GM12878 (cell line): ENCODE measurements around the gene METRNL. TPM values are rescaled to one million over a fixed set of nuclear protein-coding genes. Genes with fewer than 3 reads are reported as not detected.

Source experiments
- ATAC-seq: fragments of 200-7000 bp; cut with Tn5 transposase; 3 replicates; pipeline ENCODE4 v1.9.1; 2020; ENCODE audit warnings: mild to moderate bottlenecking, moderate library complexity
- BruUV-seq: library from RNA; stranded (reverse); fragments of 400-500 nt; replicated peaks from 2 replicates; lab custom pipeline; 2021; lab: Mats Ljungman, UMichigan
- CTCF ChIA-PET: fragments of 300-600 bp; sonication (Branson Sonifier 250); formaldehyde crosslinking; extraction: SDS; loops from one replicate; lab custom pipeline; 2021; ENCODE audit warnings: inconsistent platforms; lab: Yijun Ruan, JAX
- POLR2A ChIA-PET: fragments of 350-600 bp; formaldehyde crosslinking; extraction: SDS; loops from one replicate; lab custom pipeline; 2021; ENCODE audit warnings: inconsistent platforms; lab: Charles Lee
- RAD21 ChIA-PET: fragments of 300-600 bp; sonication (Branson Sonifier 250); formaldehyde crosslinking; loops from one replicate; lab custom pipeline; 2023; ENCODE audit warnings: antibody characterized with exemption; ENCODE audit not compliant: unreplicated experiment; lab: Charles Lee
- SMC1A ChIA-PET: fragments of 300-600 bp; sonication (Branson Sonifier 250); formaldehyde crosslinking; loops from one replicate; lab custom pipeline; 2023; ENCODE audit not compliant: unreplicated experiment, uncharacterized antibody; lab: Charles Lee
- DNase-seq: peaks from one replicate; pipeline ENCODE4 v3.0.0-alpha.2; 2011; ENCODE audit warnings: low read depth, low spot score
- FAIRE-seq: peaks from 3 replicates; lab custom pipeline; 2011; peaks lifted over from hg19 to GRCh38; lab: Jason Lieb, UNC
- H2AFZ ChIP-seq: 2 replicates; pipeline ENCODE4 v1.6.0; 2011; ENCODE audit warnings: low read depth, low read length, control low read depth; ENCODE audit not compliant: control insufficient read depth
- H3K27ac ChIP-seq: 2 replicates; pipeline ENCODE4 v1.5.1; 2011; ENCODE audit warnings: control low read depth; ENCODE audit not compliant: control insufficient read depth, insufficient read depth
- H3K27me3 ChIP-seq, 2 experiments: replicated peaks in 1 of 2; 2 replicates each; pipeline versions ENCODE4 v1.6.0 to v1.6.1; 2011; ENCODE audit warnings: low read length in 1 of 2; ENCODE audit not compliant: control insufficient read depth in 2 of 2, insufficient read depth in 2 of 2
- H3K36me3 ChIP-seq, 2 experiments: 2 replicates each; pipeline ENCODE4 v1.5.1; 2011; ENCODE audit warnings: low read length in 1 of 2; ENCODE audit not compliant: control insufficient read depth in 2 of 2, insufficient read depth in 2 of 2
- H3K4me1 ChIP-seq: 2 replicates; pipeline ENCODE4 v1.6.1; 2011; ENCODE audit warnings: mild to moderate bottlenecking, low read length, moderate library complexity, mixed read lengths; ENCODE audit not compliant: control insufficient read depth, insufficient read depth
- H3K4me2 ChIP-seq: 2 replicates; pipeline ENCODE4 v1.6.0; 2011; ENCODE audit warnings: control low read depth; ENCODE audit not compliant: control insufficient read depth, insufficient read depth
- H3K4me3 ChIP-seq: fragments of 200-600 bp; sonication (generic); 2 replicates; pipeline ENCODE4 v1.5.1; 2016
- H3K79me2 ChIP-seq: 2 replicates; pipeline ENCODE4 v1.6.0; 2011; ENCODE audit warnings: low read length; ENCODE audit not compliant: control insufficient read depth, insufficient read depth
- H3K9ac ChIP-seq: 2 replicates; pipeline ENCODE4 v1.8.0; 2011; ENCODE audit warnings: low read length, control low read depth, mixed read lengths; ENCODE audit not compliant: control insufficient read depth, insufficient read depth
- H3K9me3 ChIP-seq: replicated peaks from 3 replicates; pipeline ENCODE4 v1.5.1; 2011; ENCODE audit warnings: mild to moderate bottlenecking, low read length; ENCODE audit not compliant: control insufficient read depth, insufficient read depth
- H4K20me1 ChIP-seq: 2 replicates; pipeline ENCODE4 v1.6.0; 2011; ENCODE audit not compliant: control insufficient read depth, insufficient read depth
- CUX1 ChIP-seq: IDR thresholded peaks from 2 replicates; pipeline ENCODE4 v1.6.1; 2012; ENCODE audit warnings: improper control_type of control experiment, low read depth, low read length; ENCODE audit not compliant: insufficient replicate concordance
- HDAC6 ChIP-seq: fragments of 200-600 bp; sonication (generic); IDR thresholded peaks from one replicate; pipeline ENCODE4 v1.8.0; 2017; ENCODE audit warnings: antibody characterized with exemption; ENCODE audit not compliant: unreplicated experiment
- NR2C2 ChIP-seq: IDR thresholded peaks from 2 replicates; pipeline ENCODE4 v1.6.1; 2011; ENCODE audit warnings: borderline replicate concordance, low read depth; ENCODE audit not compliant: control insufficient read depth, insufficient read length
- PBX3 ChIP-seq: IDR thresholded peaks from 2 replicates; pipeline ENCODE4 v1.6.1; 2011; ENCODE audit warnings: mild to moderate bottlenecking, low read depth, low read length, moderate library complexity; ENCODE audit not compliant: insufficient replicate concordance
- RBBP5 ChIP-seq: fragments of 200-600 bp; sonication (generic); conservative IDR thresholded peaks from 2 replicates; pipeline ENCODE4 v1.6.1; 2016
- TCF3 ChIP-seq: IDR thresholded peaks from 2 replicates; pipeline ENCODE4 v1.6.1; 2012; ENCODE audit warnings: low read depth, mild to moderate bottlenecking, low read length, borderline replicate concordance; ENCODE audit not compliant: insufficient read depth
- ZNF592 ChIP-seq: fragments of 450-650 bp; IDR thresholded peaks from 2 replicates; pipeline ENCODE4 v1.6.1; 2017; ENCODE audit warnings: mild to moderate bottlenecking, moderate library complexity
- WGBS: methylation state at CpG from one replicate; pipeline ENCODE4 v1.1.6; 2016; ENCODE audit warnings: low lambda C conversion rate; ENCODE audit not compliant: insufficient replicate concordance, insufficient coverage; ENCODE audit errors: missing lambda C conversion rate; 5-methylcytosine and 5-hydroxymethylcytosine counted together
- in situ Hi-C: fragments of 300-500 bp; cut with MboI; formaldehyde crosslinking; loops from 9 replicates; pipeline ENCODE4 v1.14.3; 2018; ENCODE audit warnings: mixed read lengths
- intact Hi-C: fragments of 100-400 bp; cut with micrococcal nuclease; formaldehyde crosslinking; loops from one replicate; pipeline ENCODE4 v1.14.2; 2022; ENCODE audit not compliant: unreplicated experiment
- polyA plus RNA-seq, 11 experiments: library from polyadenylated mRNA; depleted of rRNA in 4 of 11; unstranded in 6 of 11; stranded (reverse) in 5 of 11; fragments of >200 nt; fragmentation: Nextera tagmentation in 4 of 11; fragmentation: Illumina TruSeq in 1 of 11; extraction: Ambion mirVana in 4 of 11; extraction: Trizol in 1 of 11; gene quantifications; 1 replicate in 1 of 11; 2 replicates in 10 of 11; pipeline versions ENCODE4 v1.2.1 to v1.2.3, GENCODE V29; 2011 to 2016; ENCODE audit warnings: inconsistent platforms in 2 of 11, missing spikeins in 2 of 11, low read depth in 1 of 11
- total RNA-seq, 4 experiments: library from RNA; depleted of rRNA in 3 of 4; stranded (reverse); fragments of >200 nt in 3 of 4; fragmentation: Illumina TruSeq in 1 of 4; extraction: Trizol in 1 of 4; gene quantifications; 2 replicates each; pipeline versions ENCODE4 v1.2.1 to v1.2.3, GENCODE V29; 2013 to 2021
- TF ChIP-seq, protein P1 (sequence below): IDR thresholded peaks from 2 replicates; pipeline ENCODE4 v1.6.1; 2011; ENCODE audit warnings: borderline replicate concordance, low read depth, mild to moderate bottlenecking, moderate library complexity, low read length; ENCODE audit not compliant: insufficient read depth, poor library complexity, severe bottlenecking

The METRNL gene
- total and polyA plus RNA-seq, 10 of the 15 experiments (the other 5 are each of a cell fraction or from before 2014, with no cell fraction given): 0.05 to 3.7 (median 0.48) TPM; not detected in 2

- Histone ChIP-seq H3K4me3 (no peak overlapping the region), H3K4me2 (no peak overlapping the region), H3K36me3 (no peaks in the 10 kb centered on the region), H3K4me1 (no peaks in the 10 kb centered on the region), H3K27me3 (no peaks in the 10 kb centered on the region; a peak in 2 of 4 replicates), H3K9me3 (no peaks in the 10 kb centered on the region; the same call in 1 of the 3 replicates), H2AFZ (no peak overlapping the region), H3K79me2 (no peaks in the 10 kb centered on the region), H3K27ac (no peak overlapping the region), H3K9ac (no peak overlapping the region), H4K20me1 (no peaks in the 10 kb centered on the region)
- WGBS: 65% methylated on average over 10 of the region's 10 CpGs
- BruUV-seq: no TSS peak
- POLR2A ChIA-PET: no interaction called here
- SMC1A ChIA-PET: no interaction called here
- FAIRE-seq (no peak), ATAC-seq (no peak), DNase-seq (no peak)
- RAD21 ChIA-PET: no interaction called here
- CTCF ChIA-PET: no interaction called here
- intact Hi-C loops: no loop called here
- in situ Hi-C loops: no loop called here
- TF ChIP-seq TCF3 (no peak), RBBP5 (no peak), CUX1 (no peak), NR2C2 (no peak), HDAC6 (no peak), ZNF592 (no peak), PBX3 (no peak)
- TF ChIP-seq, protein P1, sequence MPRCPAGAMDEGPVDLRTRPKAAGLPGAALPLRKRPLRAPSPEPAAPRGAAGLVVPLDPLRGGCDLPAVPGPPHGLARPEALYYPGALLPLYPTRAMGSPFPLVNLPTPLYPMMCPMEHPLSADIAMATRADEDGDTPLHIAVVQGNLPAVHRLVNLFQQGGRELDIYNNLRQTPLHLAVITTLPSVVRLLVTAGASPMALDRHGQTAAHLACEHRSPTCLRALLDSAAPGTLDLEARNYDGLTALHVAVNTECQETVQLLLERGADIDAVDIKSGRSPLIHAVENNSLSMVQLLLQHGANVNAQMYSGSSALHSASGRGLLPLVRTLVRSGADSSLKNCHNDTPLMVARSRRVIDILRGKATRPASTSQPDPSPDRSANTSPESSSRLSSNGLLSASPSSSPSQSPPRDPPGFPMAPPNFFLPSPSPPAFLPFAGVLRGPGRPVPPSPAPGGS: no peak
Observed at GRCh38 chr17:83143817-83144231, 64.4 kb downstream of the METRNL start.
